AG10803 (cell line): ENCODE data around the gene RGS7BP.

Source experiments
- DNase-seq: peaks from one replicate; pipeline ENCODE4 v3.0.0; 2010; ENCODE audit warnings: low read depth
- H3K4me3 ChIP-seq: 2 replicates; pipeline ENCODE4 v1.5.1; 2011; ENCODE audit warnings: mild to moderate bottlenecking, low read length, control low read depth
- CTCF ChIP-seq: conservative IDR thresholded peaks from 2 replicates; pipeline ENCODE4 v1.5.1; 2011; ENCODE audit warnings: mild to moderate bottlenecking, low read length, control low read depth, inconsistent platforms

The RGS7BP gene

GRCh38 chr5:64497386-64497785 is 8.4 kb upstream of the RGS7BP start:
- DNase-seq = peak; percentile 7
- no peak overlapping the region for H3K4me3 ChIP-seq
- no peak for TF ChIP-seq CTCF

- H3K4me3 ChIP-seq = no peak overlapping the region
- no peak for TF ChIP-seq CTCF
- DNase-seq = no peak
Observed at GRCh38 chr5:64502196-64502595, 3.6 kb upstream of the RGS7BP start.

- no peak for TF ChIP-seq CTCF
- H3K4me3 ChIP-seq = no peak overlapping the region
- no peak for DNase-seq
Observed at GRCh38 chr5:64506567-64507263, 900 bp downstream of the RGS7BP start.

GRCh38 chr5:64507264-64507605 is 1.4 kb downstream of the RGS7BP start:
- DNase-seq = no peak
- no peak overlapping the region for H3K4me3 ChIP-seq
- TF ChIP-seq CTCF = no peak

GRCh38 chr5:64509828-64510227 is 4.0 kb downstream of the RGS7BP start:
- no peak overlapping the region for H3K4me3 ChIP-seq
- TF ChIP-seq CTCF = no peak

GRCh38 chr5:64513492-64513891 is 7.7 kb downstream of the RGS7BP start:
- no peak for DNase-seq
- H3K4me3 ChIP-seq = no peak overlapping the region
- TF ChIP-seq CTCF = no peak

More at GRCh38 chr5:64509828-64510227, 4.0 kb downstream of the RGS7BP start:
- no peak for DNase-seq

- TF ChIP-seq CTCF = no peak
- DNase-seq = no peak
- H3K4me3 ChIP-seq = no peak overlapping the region
Observed at GRCh38 chr5:64514612-64515011, 8.8 kb downstream of the RGS7BP start.
